Hematopoietic multipotent progenitor cell treated with erythropoietin and hydrocortisone succinate and interleukin-3 and kit ligand, for 6 days (in vitro differentiated cells): Measurements from ENCODE around the gene EPN3.

Experiments
- DNase-seq: peaks from one replicate; pipeline ENCODE4 v3.0.0-alpha.2; 2015

Gene EPN3

DNA sequence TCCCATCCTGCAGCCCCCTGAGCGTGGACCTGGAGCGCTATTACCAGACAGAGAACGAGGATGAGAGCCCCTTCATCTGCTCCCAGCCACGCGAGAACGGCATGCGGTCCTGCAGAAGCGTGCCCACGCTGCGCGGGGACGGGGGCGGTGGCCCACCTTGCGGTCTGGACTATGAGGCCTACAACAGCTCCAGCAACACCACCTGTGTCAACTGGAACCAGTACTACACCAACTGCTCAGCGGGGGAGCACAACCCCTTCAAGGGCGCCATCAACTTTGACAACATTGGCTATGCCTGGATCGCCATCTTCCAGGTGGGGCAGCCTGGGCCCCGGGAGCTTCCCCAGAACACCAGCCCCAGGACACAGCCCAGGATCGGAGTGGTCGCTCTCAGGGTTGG lies 40.0 kb downstream of the EPN3 start:
- no peak for DNase-seq

DNA sequence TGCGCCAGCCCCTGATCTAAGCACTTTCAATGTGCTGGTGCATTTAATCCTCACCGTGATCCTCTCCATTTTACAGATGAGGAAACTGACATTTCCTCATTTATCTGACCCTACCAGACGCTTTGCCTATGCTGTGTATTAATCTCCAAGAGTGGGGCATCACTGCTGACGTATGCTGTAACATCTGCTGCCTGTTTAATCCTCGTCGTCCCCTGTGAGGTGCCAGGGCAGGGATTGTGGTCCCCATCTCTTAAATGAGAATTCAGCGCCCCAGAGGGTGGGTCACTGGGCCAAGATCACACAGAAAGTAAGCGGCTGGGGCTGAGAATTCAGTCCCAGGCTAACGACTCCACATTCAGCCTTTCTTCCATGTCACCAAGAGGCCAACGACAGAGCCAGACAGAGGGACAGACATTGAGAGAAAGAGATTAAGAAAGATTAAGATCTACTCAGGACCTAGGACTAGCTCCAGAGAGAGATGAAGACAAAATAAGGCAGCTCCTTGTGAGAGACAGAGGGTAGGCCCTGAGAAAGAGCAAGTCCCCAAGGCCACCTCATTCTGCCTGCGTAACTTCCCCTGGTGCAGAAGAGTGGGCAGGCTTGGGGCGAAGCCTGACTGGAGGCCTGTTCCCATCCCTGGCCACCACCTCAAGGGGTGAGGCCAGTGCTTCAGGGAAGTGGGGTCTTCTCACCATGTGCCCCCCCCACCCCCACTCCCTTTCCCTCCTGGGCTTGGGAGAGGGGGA lies 41.5 kb downstream of the EPN3 start:
- no peak for DNase-seq

- peak; percentile 28 for DNase-seq
Observed at GRCh38 chr17:50575581-50576210, 43.2 kb downstream of the EPN3 start.

GRCh38 chr17:50576864-50577263 lies 44.3 kb downstream of the EPN3 start:
- DNase-seq = no peak

DNA sequence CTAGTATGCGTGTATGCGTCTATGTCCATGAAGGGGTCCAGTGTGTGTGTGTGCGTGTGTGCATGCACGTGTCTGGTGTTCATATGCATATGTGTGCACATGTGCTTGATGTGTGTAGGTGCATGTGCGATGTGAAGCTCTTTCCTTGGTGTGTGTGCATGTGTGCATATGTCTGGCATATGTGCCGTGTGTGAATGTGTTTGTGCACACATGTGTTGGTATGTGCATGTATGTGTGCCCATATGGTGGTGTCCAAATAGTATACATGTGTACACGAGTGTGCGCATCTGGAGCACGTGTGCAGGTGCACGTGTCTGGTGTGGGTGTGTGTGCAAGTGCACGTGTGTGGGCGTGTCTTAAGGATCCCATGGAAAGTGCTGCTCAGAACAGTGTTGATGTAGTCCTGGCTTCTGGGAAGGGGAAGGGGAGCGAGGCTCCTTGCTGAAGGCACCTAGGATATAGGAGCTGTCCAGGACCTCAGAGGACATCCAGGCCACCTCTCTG lies 45.0 kb downstream of the EPN3 start:
- DNase-seq = no peak

GRCh38 chr17:50578173-50578572 lies 45.6 kb downstream of the EPN3 start:
- no peak for DNase-seq

GRCh38 chr17:50579399-50579798 lies 46.9 kb downstream of the EPN3 start:
- DNase-seq = no peak

DNA sequence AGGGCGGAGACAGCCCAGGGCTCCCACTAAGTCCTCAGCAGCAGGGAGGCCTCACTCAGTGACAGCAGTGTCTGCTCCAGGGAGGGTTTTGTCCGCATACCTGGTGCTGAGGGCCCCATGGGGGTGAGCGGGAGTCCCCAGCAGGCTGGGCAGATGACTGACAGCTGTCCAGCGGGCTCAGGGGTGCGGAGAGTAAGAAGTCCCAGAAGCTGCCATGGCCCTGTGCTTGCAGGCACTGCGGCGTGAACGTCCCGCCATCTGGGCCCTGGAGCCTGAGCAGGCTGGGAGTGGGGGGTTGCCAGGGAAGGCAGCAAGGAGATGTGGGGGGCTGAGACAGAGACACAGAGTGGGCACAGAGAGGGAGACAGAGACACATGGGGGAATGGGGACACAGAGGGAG lies 48.1 kb downstream of the EPN3 start:
- DNase-seq = no peak

GRCh38 chr17:50581316-50581715 lies 48.8 kb downstream of the EPN3 start:
- DNase-seq = no peak

DNA sequence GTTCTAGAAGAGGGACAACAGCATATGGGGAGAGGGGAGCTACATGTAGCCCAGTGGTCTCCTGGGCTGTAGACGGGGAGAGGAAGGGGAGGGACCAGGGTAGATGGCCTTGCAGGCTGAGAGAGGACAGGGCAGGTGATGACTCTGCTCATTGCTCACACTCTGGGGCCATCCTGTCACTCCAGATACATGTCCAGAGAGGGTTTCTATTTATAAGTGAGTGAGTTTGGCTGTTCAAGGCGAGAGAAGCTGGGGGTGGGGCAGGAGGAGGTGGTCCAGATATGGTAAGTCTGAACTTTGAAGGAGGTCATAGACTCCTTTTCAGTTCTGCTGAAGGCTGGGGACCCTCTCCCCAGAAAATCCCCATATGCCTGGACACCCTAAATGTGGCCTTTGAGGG lies 50.2 kb downstream of the EPN3 start:
- DNase-seq = no peak

- DNase-seq = no peak
Observed at GRCh38 chr17:50583641-50584040, 51.1 kb downstream of the EPN3 start.

- DNase-seq = no peak
Observed at GRCh38 chr17:50584116-50584515, 51.6 kb downstream of the EPN3 start.

DNA sequence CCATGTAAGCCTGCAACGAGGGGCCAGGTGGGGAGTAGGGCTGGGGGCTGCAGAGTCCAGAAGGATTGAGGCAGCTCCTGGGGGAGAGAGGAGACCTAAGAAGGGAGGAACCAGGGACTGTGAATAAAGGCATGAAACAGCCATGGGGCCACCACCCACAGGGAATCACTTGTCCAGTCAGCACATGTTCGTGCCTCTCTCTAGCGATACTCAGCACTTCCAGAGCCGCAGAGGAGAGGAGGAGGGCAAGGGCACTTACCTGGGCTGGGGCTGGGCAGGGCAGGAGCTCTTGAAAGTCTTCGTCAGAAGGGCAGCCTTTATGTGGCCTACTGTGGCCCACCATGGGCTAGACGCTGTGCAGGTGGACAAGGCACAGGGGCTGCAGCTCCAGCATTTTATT lies 52.2 kb downstream of the EPN3 start:
- no peak for DNase-seq

DNA sequence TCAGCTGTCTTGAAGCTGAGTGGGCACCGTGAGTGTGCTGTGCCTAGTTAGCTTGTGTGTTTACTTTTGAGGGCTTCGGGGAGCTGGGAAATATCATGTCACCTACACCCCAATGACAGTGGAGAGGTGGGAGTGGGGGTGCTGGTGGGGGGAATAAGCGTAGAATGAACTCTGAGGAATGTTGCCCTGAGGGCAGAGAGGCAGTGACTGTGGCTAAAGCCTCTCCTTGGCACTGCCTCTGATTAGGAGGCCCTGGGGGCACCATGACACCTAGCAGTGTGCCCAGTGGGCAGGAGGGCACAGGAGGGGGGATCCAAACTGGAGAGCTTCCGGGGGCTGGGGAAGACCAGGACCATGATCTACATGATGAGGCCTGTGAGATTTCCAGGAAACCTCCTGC lies 52.8 kb downstream of the EPN3 start:
- DNase-seq = no peak

GRCh38 chr17:50585891-50586290 lies 53.4 kb downstream of the EPN3 start:
- DNase-seq = no peak

DNA sequence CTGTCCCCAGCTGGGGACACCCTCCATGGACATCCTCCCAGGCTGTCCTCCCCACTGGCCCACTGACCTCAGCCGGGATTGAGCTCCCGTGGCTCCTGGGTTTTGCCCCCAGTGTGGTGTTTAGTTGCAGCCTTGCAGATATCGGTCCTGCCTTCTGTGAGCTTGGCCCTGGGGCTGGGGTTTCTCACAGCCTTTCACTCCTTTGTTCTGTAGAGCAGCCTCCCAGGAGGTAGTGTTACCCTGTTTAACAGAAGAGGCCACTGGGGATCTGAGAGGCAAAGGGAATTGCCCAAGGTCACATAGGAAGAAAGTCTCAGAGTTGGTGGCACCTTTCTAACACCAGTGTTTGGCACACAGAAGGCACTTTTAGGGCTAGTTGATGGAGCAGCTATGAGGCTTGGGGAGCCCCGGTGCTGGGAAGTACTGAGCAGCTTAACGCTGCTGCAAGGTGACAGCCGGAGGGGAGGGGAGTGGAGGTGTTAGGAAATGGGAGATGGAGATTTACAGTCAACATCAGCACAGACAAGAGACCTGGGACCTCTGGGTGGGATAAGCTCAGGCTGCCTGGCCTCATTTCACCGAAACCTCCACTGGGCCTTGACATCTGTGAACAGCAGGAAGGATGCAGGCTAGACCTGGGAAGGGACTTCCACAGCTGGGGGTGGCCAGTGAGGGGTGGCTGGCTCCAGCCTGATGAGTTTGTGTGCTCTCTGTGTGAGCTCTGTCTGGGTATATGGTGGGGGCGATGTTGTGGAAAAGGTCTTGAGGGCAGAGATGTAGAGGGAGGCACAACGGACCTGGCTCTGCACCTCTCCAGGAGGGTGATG lies 54.1 kb downstream of the EPN3 start:
- no peak for DNase-seq

GRCh38 chr17:50587571-50587970 lies 55.0 kb downstream of the EPN3 start:
- DNase-seq = no peak

GRCh38 chr17:50588391-50589049 lies 56.0 kb downstream of the EPN3 start:
- DNase-seq = no peak

GRCh38 chr17:50589095-50589705 lies 56.7 kb downstream of the EPN3 start:
- DNase-seq = no peak

DNA sequence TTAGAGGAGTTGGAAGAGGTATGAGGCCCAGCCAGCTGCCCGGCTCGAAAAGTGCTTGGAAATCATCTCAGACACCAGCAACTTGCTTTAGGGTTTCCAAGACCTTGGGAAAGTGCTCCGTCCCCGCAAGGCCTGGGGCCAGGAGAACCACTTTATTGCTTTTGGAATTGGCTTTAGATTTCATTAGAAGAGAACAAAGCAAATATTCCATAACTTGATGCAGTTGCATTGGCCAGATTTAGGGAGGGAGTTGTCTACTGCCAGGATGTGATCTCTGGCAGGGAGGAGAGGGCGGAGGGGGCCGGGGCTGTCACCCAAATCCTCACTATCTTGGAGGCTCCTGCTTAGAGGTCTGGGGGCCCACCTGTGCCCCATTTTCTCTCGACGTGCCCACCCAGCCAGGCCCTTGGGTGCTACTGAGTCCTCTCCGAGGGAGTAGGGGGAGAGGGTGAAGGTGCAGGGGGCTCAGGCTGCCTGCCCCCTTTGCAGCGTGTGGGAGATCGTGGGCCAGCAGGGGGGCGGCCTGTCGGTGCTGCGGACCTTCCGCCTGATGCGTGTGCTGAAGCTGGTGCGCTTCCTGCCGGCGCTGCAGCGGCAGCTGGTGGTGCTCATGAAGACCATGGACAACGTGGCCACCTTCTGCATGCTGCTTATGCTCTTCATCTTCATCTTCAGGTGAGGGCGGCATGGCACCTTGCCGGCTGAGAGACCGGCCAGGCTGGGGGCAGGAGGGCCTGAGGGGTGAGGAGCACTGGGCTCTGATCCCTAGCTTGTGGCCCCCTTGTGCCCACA lies 58.6 kb downstream of the EPN3 start:
- DNase-seq = no peak

DNA sequence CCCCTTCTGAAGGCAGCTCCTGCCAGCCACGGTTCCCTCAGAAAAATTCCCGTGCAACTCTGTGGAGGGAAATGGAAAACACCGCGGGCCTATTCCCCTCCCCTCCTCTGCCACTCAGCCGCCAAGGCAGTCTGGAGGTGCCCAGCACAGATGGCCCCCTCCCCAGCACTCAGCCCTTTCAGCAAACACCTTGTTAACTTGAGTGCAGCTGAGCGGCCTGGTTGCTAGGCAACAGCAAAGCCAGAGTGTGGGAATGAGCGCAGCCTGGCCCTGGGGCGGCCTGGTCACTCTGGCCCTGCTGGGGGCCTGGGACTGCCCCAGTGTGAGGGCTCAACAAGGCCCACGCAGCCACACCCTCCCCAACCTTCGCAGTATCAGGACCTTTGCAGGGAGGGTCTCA lies 60.8 kb downstream of the EPN3 start:
- DNase-seq = no peak
